Stimulated activated CD8-positive, alpha-beta memory T cell treated with anti-CD3 and anti-CD28 coated beads, Interleukin-7, amount 100 ng/mL, for 1 hour (primary cell): ENCODE data around the gene WNT3.
"Not testable (repeated sequence)": the region's sequence is repeated elsewhere in the genome, so short reads cannot be mapped to it uniquely, and the experiment has no call there.

Experiments used
- DNase-seq, 2 donors: peaks; one replicate each; pipeline ENCODE4 v3.0.0-alpha.2; 2020; ENCODE audit warnings: low read depth in 2 of 2

The WNT3 gene, protein sequence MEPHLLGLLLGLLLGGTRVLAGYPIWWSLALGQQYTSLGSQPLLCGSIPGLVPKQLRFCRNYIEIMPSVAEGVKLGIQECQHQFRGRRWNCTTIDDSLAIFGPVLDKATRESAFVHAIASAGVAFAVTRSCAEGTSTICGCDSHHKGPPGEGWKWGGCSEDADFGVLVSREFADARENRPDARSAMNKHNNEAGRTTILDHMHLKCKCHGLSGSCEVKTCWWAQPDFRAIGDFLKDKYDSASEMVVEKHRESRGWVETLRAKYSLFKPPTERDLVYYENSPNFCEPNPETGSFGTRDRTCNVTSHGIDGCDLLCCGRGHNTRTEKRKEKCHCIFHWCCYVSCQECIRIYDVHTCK

GRCh38 chr17:46818316-46818928 is at the start of gene WNT3:
Gene WNT3 (minus strand): TSS chr17:46818692. CDS start chr17:46818597, 95 bp downstream.
- peak in 1 of 2 donors; percentile 17 for DNase-seq

GRCh38 chr17:46866747-46867146 is 48.3 kb upstream of the WNT3 start:
- DNase-seq = no peak

- no peak for DNase-seq
Observed at GRCh38 chr17:46866325-46866724, 47.8 kb upstream of the WNT3 start.

GRCh38 chr17:46865100-46865499 is 46.6 kb upstream of the WNT3 start:
- no peak for DNase-seq

DNA sequence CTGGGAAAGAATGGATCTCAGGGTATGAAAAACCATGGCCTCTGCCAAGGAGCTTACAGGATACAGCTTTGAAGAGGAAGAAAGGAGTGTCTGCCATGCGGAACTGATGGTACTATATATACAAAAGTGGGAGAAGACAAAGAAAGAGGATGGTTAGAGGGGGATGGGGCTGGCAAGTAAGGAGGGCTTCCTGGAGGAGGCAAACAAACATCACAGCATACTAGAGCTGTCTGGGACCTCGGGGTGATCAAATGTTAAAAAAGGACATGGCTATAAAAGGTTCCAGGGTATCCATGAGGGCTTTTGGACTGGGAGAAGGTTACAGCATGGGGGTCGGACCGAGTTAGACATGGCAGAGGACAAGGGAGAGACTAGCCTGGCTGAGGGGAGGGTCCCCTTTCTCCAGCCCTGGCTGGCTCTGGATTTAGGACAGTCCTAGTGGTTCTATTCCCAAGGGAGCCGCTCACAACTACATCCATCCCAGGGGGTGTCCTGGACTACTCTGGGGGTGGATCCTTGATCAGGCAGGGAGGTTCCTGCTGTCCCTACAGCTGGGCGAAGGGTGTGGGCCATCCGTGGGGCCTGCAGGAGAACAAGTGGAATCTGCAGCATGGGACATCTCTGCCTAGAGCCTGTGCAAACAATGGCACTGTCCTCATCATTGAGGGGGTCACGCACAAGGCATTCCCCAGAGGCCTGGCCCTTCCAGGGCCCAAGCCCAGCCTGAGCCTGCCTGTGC is 45.1 kb upstream of the WNT3 start:
- no peak for DNase-seq

- DNase-seq = no peak
Observed at GRCh38 chr17:46862949-46863348, 44.5 kb upstream of the WNT3 start.

- no peak for DNase-seq
Observed at GRCh38 chr17:46859996-46860395, 41.5 kb upstream of the WNT3 start.

DNA sequence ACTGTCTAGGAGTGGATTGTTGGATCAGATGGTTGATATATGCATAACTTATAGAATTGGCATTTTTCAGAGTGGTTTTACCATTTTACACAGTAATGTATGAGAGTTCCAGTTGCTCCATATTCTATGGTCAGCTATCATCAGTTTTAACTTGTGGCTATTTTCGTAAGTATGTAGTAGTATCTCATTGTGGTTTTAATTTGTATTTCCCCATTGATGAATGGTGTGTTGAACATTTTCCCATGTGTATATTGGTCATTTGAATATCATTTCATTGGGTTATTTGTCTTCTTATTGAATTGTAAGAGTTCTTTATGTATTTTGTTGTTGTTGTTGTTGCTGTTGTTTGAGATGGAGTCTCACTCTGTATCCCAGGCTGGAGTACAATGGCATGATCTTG is 39.1 kb upstream of the WNT3 start:
- no peak for DNase-seq

GRCh38 chr17:46854948-46855347 is 36.5 kb upstream of the WNT3 start:
- no peak for DNase-seq

DNA sequence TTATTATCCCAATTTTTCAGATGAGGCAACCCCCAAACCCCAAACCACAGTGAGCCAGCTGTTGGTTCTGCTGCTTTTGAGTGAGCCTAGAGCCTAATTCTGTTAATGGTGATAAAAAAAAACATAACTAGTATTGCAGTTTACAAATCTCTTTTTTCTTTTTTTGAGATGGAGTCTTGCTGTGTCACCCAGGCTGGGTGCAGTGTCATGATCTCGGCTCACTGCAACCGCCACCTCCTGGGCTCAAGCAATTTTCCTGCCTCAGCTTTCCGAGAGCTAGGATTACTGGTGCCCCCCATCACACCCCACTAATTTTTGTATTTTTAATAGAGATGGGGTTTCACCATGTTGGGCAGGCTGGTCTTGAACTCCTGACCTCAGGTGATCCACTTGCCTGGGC is 36.0 kb upstream of the WNT3 start:
- no peak for DNase-seq

DNA sequence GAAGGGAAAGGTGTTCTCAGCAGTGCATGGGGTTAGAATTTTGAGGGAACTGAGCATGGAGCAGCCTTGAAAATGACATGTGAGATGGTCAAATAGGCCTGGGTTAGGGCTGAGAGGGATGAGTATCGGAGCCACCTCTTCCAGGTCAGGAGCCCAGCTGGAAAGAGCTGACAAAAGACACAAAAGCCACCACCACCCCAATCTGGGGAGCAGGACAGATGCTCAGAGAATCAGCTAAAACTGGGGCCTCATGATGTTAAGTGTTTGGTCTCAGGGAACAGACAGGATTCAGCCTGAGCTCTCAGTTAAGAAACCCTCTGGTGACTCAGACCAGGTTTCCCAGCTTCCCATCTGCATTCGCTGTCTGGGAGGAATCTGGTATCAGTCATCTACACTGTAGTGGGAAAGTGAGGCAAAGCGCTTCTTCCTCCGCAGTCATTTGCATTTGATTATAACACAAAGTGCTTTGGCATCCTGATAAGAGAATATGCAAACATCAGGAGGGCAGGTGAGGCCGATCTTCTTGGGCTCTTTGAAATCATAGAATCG is 35.5 kb upstream of the WNT3 start:
- no peak for DNase-seq

DNA sequence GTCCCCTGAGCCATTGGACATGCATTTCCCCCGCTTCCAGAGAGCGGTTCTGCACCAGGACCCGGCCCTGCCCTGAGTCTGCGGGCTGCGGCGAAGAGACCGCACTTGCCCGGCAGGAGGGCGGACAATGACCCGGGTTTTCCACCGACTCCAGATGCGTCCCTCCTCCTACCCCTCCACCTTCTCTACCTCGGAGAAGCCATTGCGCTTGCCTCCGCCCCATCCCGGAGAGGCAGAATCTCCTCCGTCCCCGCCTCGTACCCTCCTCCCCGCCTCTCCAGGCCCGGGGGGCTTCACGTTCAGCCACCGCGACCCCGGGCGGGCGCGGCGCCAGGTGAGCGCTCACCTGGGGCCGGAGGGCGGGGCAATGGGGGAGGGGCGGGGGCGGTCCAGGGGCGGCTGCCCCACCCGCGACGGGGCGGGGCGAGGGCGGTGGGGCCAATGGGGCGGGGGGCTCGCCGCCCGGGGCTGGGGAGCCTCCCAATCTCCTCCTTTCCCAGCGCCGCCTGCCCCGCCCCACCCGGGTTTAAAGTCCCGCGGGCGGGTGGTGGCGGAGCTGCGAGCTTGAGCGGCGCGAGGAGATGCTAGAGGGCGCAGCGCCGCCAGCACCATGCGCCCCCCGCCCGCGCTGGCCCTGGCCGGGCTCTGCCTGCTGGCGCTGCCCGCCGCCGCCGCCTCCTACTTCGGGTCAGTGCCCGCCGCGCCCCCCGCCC is 32.7 kb upstream of the WNT3 start, which contains the start of gene WNT9B:
TSS of gene WNT9B (plus strand) at position 555 of the 713 bp plus-strand sequence. CDS start at position 611, 56 bp downstream.
- DNase-seq = no peak

- no peak for DNase-seq
Observed at GRCh38 chr17:46850688-46851028, 32.2 kb upstream of the WNT3 start.

DNA sequence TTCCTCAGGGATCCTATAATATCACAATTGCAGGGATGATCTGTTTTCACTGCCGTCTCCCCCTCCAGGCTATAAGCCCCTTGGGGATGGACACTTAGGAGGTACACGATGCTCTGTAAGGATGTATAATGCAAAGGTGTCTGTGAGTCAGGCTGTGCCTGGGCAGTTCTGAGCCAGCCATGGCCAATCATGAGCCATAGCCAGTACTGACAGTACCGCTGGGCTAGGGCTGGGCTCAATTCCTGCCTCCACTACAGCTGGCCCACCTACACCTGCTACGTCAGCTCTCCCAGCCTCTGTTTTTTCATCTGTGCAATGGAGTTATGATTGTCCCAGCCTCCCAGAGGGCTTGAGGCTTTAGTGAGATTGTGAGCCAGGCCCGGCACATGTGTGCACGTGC is 30.0 kb upstream of the WNT3 start:
- no peak for DNase-seq

DNA sequence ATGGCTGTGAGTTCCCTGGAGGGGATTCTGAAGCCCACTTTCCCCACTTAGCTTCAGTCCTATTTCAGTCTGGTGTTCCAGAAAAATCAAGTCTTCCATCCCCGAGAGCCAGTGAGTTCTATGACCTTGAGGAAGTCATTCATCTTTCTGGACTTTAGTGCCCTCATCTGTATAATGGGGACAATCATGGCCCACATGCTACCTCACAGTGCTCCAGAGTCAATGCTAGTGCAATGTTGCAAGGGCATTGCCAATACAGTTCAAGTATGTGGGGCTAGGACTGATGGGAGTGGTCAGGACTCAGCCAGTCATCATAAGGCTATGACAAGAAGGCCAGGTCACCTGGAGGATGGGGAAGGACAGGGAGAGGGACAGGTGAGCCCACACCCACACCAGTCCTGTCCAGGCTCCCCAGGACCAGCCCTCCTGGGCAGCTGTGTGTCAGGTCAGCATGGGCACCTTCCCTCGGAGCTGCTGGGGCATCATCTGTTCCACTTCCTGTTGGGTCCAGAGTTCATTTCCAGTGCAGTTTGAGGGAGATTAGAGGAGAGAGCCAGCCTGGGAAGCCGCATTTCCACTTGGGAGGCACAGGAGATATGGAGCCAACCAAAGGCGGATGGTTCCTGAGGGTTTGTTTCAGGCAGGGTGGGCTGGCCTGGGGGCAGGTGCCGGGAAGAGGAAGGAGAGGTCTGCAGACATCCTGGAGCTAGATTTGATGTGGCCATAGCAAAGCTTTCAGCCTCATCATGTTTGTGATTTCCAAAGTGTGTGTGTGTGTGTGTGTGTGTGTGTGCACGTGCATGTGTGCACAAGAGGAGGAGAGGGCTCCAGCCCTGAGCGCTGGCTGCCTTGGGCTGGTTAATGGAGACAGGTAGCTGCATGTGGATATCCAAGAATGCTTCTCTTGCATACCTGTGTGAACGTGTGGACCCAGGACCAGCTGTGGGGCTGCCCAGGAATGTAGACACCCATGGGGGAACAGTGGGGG is 29.0 kb upstream of the WNT3 start:
- DNase-seq = no peak

DNA sequence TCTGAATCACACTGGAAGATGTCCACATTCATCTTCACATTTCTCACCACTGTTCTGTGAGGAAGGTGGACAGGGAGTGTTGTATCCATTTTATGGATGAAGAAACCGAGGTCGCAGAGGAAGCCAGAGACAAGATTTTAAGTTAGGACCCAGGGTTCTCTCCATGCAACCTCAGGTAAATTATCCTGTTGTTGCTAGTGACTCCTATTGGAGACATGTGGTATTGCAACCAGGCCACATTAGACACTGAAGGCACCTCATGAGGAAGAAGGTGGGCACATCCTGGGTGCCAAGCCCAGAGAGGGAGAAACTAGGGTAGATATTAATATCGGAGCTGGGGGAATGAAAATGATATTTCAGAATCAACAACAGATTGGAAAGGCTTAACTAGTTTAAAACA is 24.3 kb upstream of the WNT3 start:
- no peak for DNase-seq

DNA sequence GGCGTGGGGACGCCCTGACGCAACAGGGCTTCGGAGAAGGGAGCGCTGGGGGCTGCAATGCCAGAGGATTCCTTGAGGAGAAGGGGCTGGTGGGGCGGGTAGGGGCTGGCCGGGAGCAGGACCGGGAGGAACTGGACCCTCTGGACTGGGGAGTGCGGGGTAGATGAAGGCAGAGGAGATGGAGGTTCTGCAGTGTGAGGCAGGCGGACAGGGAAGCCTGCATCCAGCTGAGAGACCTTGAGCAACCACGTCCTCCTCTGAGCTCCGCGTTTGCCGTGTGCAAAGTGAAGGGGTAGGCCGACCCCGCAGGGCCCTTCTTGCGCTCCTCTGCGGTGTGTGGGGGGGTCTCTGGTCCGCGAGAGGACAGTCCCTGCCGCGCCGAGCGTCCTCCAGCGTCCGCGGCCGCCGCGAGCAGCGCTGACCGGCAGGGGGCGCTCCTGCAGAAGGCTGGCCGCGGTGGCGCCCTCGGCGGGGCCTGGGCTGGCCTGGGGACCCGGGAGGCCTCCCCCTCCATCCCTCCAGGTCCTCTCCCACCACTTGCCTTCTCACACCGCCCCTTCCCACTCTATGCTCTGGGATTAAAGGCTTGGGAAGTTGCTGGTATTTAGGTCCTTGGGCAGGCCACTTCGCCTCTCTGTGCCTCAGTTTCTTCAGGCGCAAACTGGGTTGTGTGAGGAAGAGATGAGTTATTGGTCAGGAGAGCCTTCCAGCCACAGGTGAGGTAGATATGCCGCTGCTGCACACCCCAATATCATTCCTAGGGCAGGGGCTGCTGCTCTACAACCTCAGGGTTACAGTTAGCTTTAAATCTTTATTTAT is 23.3 kb upstream of the WNT3 start:
- DNase-seq = no peak

DNA sequence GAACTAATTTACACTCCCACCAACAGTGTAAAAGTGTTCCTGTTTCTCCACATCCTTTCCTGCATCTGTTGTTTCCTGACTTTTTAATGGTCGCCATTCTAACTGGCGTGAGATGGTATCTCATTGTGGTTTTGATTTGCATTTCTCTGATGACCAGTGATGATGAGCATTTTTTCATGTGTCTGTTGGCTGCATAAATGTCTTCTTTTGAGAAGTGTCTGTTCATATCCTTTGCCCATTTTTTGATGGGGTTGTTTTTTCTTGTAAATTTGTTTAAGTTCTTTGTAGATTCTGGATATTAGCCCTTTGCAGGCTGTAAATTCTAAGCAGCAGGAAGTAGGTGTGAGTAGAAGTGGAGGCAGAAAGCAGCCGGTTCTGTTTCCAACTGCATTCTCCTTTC is 22.1 kb upstream of the WNT3 start:
- not testable (repeated sequence) for DNase-seq

- no peak for DNase-seq
Observed at GRCh38 chr17:46839211-46839610, 20.7 kb upstream of the WNT3 start.

GRCh38 chr17:46837521-46837920 is 19.0 kb upstream of the WNT3 start:
- no peak for DNase-seq
